Stimulated activated naive B cell treated with anti-CD40 and anti-IgM and Interleukin-4, amounts not matched to agents 10 μg/mL and 1 μg/mL and 100 μg/mL, for 72 hours (primary cell): ENCODE data around the gene SATB1.

ENCODE experiments used
- ATAC-seq, 2 donors: fragments of 150-1000 bp; cut with Tn5 transposase; replicated peaks; 2 replicates each; pipeline ENCODE4 v1.10.0; 2021; ENCODE audit warnings: moderate library complexity in 1 of 2
- DNase-seq: peaks from one replicate; pipeline ENCODE4 v3.0.0; 2021
- H3K27ac Mint-ChIP-seq: one replicate; pipeline ENCODE4 v1.8.0; 2022; ENCODE audit warnings: mild to moderate bottlenecking, mixed read lengths
- H3K27me3 Mint-ChIP-seq, 2 donors: one replicate each; pipeline ENCODE4 v1.8.0; 2022; ENCODE audit warnings: mixed read lengths in 2 of 2
- H3K36me3 Mint-ChIP-seq, 2 donors: one replicate each; pipeline ENCODE4 v1.8.0; 2022; ENCODE audit warnings: mixed read lengths in 2 of 2, mild to moderate bottlenecking in 1 of 2
- H3K4me1 Mint-ChIP-seq, 2 donors: one replicate each; pipeline ENCODE4 v1.8.0; 2022; ENCODE audit warnings: mixed read lengths in 2 of 2, mild to moderate bottlenecking in 1 of 2
- H3K4me3 Mint-ChIP-seq, 2 donors: one replicate each; pipeline ENCODE4 v1.8.0; 2022; ENCODE audit warnings: mild to moderate bottlenecking in 2 of 2, mixed read lengths in 2 of 2, moderate library complexity in 1 of 2
- H3K9me3 Mint-ChIP-seq, 2 donors: one replicate each; pipeline ENCODE4 v1.8.0; 2022; ENCODE audit warnings: mixed read lengths in 2 of 2, mild to moderate bottlenecking in 1 of 2

SATB1 gene

DNA sequence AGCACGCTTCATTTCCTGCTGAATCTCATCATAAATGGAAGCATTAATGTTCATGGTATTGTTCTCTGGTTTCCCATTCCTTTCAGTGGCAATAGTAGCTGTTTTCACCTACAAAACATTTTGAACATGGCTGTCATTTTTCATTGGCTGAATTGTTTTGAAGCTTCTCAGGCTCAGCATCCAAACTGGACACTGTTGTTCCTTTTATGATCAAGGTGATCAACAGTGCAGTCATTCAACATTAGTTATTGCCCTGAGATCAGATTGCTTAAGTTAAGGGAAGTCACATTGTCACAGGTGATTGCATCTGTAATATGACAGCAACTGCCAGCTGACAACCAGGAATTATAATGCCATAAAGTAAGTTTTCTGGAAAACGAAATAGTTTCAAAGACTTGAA, 46.9 kb downstream of the SATB1 start:
- H3K9me3 Mint-ChIP-seq, result no peaks in the 10 kb centered on the region
- no peak overlapping the region for H3K27ac Mint-ChIP-seq
- peaks cover 17 to 32% of the 10 kb centered on the region in 2 donors for H3K36me3 Mint-ChIP-seq
- H3K4me1 Mint-ChIP-seq, result peaks cover 3 to 8% of the 10 kb centered on the region in 2 donors
- ATAC-seq (no peak), DNase-seq (no peak)
- H3K4me3 Mint-ChIP-seq, result no peak overlapping the region
- no peaks in the 10 kb centered on the region for H3K27me3 Mint-ChIP-seq

GRCh38 chr3:18376682-18377081, 48.5 kb downstream of the SATB1 start:
- Mint-ChIP-seq H3K9me3 (no peaks in the 10 kb centered on the region), H3K36me3 (peaks cover 21 to 31% of the 10 kb centered on the region in 2 donors), H3K4me1 (peaks cover 4 to 9% of the 10 kb centered on the region in 2 donors), H3K4me3 (no peak overlapping the region), H3K27me3 (no peaks in the 10 kb centered on the region), H3K27ac (no peak overlapping the region)
- ATAC-seq (no peak), DNase-seq (no peak)

GRCh38 chr3:18372786-18373405, 52.2 kb downstream of the SATB1 start:
- no peak for DNase-seq
- Mint-ChIP-seq H3K36me3 (peaks cover 25 to 40% of the 10 kb centered on the region in 2 donors), H3K4me3 (no peak overlapping the region)

GRCh38 chr3:18370672-18371071, 54.5 kb downstream of the SATB1 start:
- ATAC-seq (no peak), DNase-seq (no peak)
- Mint-ChIP-seq H3K9me3 (no peaks in the 10 kb centered on the region), H3K27ac (no peak overlapping the region), H3K4me1 (peaks cover 4 to 19% of the 10 kb centered on the region in 2 donors), H3K36me3 (peaks cover 24 to 41% of the 10 kb centered on the region in 2 donors), H3K4me3 (no peak overlapping the region), H3K27me3 (no peaks in the 10 kb centered on the region)

More at GRCh38 chr3:18372786-18373405, 52.2 kb downstream of the SATB1 start:
- Mint-ChIP-seq H3K4me1 (peaks cover 5 to 19% of the 10 kb centered on the region in 2 donors), H3K9me3 (no peaks in the 10 kb centered on the region), H3K27ac (no peak overlapping the region), H3K27me3 (no peaks in the 10 kb centered on the region)
- ATAC-seq, result no peak

- Mint-ChIP-seq H3K4me1 (peaks cover 2 to 19% of the 10 kb centered on the region in 2 donors), H3K4me3 (peak overlapping the region in 1 of 2 donors; percentile 64), H3K9me3 (no peaks in the 10 kb centered on the region), H3K36me3 (peaks cover 24 to 38% of the 10 kb centered on the region in 2 donors), H3K27me3 (no peaks in the 10 kb centered on the region), H3K27ac (no peak overlapping the region)
- DNase-seq (no peak), ATAC-seq (no peak)
Measured at GRCh38 chr3:18369551-18370185, 55.5 kb downstream of the SATB1 start.

- Mint-ChIP-seq H3K4me3 (no peak overlapping the region), H3K36me3 (peaks cover 17 to 30% of the 10 kb centered on the region in 2 donors), H3K27me3 (no peaks in the 10 kb centered on the region), H3K9me3 (no peaks in the 10 kb centered on the region), H3K4me1 (peaks cover 2 to 10% of the 10 kb centered on the region in 2 donors), H3K27ac (no peak overlapping the region)
- no peak for ATAC-seq
- DNase-seq, result no peak
Measured at GRCh38 chr3:18366258-18366657, 58.9 kb downstream of the SATB1 start.

DNA sequence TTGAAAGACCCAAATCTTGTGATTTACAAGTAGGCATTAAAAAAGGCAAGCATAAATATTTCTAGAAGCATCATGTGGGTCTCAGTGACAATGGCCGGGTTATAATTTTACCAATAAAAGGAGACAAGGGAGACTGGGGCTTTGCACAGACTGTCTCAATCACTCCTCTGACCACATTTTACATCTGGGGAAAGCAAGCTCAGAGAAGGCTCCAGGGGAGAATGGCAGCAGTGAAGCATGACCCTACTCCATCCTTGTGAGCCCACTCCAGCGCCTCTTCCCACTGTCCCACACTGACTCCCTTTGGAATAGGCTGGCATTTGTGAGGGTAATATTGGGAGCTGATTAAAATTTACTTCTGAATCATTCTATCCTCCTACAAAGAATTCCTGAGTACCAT, 61.8 kb downstream of the SATB1 start:
- Mint-ChIP-seq H3K27me3 (no peaks in the 10 kb centered on the region), H3K27ac (no peak overlapping the region), H3K4me3 (no peak overlapping the region), H3K4me1 (no peaks in the 10 kb centered on the region), H3K36me3 (peaks cover 18 to 37% of the 10 kb centered on the region in 2 donors), H3K9me3 (no peaks in the 10 kb centered on the region)
- DNase-seq (no peak), ATAC-seq (no peak)

DNA sequence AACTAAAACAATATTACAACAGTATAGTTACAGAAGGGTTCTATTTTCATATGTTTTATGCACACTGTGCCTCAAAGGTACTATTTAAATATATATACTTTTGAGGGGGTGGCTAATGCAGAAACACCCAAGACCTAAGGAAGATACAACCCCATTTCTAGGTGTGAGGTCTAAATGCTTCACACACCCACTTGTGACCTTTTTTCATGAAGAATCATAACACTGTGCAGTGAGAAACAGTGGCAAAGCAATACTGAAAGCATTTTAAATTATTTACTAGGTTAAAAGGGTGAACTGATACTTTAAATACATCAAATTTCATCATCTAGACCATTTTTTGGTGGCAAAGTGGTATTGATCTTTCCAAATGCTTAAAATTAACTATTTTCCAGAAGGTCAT, 67.4 kb downstream of the SATB1 start:
- no peak for DNase-seq
- H3K36me3 Mint-ChIP-seq, result peaks cover 6 to 26% of the 10 kb centered on the region in 2 donors
- no peaks in the 10 kb centered on the region for H3K4me1 Mint-ChIP-seq
- no peak overlapping the region for H3K4me3 Mint-ChIP-seq
- H3K9me3 Mint-ChIP-seq, result no peaks in the 10 kb centered on the region
- ATAC-seq, result no peak
- H3K27ac Mint-ChIP-seq, result no peak overlapping the region
- H3K27me3 Mint-ChIP-seq, result no peaks in the 10 kb centered on the region

GRCh38 chr3:18355832-18356231, 69.3 kb downstream of the SATB1 start:
- H3K27ac Mint-ChIP-seq, result no peak overlapping the region
- H3K9me3 Mint-ChIP-seq, result no peaks in the 10 kb centered on the region
- no peak overlapping the region for H3K4me3 Mint-ChIP-seq
- DNase-seq (no peak), ATAC-seq (no peak)
- no peaks in the 10 kb centered on the region for H3K4me1 Mint-ChIP-seq
- peaks cover 15 to 28% of the 10 kb centered on the region in 2 donors for H3K36me3 Mint-ChIP-seq
- no peaks in the 10 kb centered on the region for H3K27me3 Mint-ChIP-seq

DNA sequence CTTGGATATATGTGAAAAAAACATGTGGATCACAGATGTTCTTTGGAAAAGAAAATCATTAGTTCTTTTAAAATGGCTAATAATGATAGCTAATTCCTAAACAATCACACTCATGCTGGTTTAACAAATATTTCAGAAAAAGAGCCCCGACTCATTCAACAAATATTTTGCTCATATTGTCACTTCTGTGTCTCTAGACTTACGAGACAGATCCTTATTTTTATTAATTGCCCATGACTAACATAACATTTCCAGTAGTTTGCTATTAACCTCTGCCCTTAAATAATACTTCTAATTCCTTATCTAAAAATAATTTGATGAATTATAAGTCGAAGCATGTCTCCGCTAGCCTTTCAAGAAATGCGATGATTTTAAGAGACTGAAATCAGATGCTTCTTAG, 70.4 kb downstream of the SATB1 start:
- H3K4me1 Mint-ChIP-seq, result peaks cover under 1 to 6% of the 10 kb centered on the region in 2 donors
- H3K9me3 Mint-ChIP-seq, result no peaks in the 10 kb centered on the region
- no peak for DNase-seq
- peaks cover 10 to 22% of the 10 kb centered on the region in 2 donors for H3K36me3 Mint-ChIP-seq
- H3K27ac Mint-ChIP-seq, result no peak overlapping the region
- no peak overlapping the region for H3K4me3 Mint-ChIP-seq
- H3K27me3 Mint-ChIP-seq, result no peaks in the 10 kb centered on the region
- no peak for ATAC-seq

GRCh38 chr3:18351823-18352744, 73.1 kb downstream of the SATB1 start:
- ATAC-seq, result no peak
- Mint-ChIP-seq H3K27ac (peak overlapping the region; percentile 47), H3K4me3 (no peak overlapping the region), H3K27me3 (no peaks in the 10 kb centered on the region), H3K9me3 (no peaks in the 10 kb centered on the region), H3K4me1 (peaks cover 3 to 12% of the 10 kb centered on the region in 2 donors), H3K36me3 (peaks cover 15 to 25% of the 10 kb centered on the region in 2 donors)
- no peak for DNase-seq

DNA sequence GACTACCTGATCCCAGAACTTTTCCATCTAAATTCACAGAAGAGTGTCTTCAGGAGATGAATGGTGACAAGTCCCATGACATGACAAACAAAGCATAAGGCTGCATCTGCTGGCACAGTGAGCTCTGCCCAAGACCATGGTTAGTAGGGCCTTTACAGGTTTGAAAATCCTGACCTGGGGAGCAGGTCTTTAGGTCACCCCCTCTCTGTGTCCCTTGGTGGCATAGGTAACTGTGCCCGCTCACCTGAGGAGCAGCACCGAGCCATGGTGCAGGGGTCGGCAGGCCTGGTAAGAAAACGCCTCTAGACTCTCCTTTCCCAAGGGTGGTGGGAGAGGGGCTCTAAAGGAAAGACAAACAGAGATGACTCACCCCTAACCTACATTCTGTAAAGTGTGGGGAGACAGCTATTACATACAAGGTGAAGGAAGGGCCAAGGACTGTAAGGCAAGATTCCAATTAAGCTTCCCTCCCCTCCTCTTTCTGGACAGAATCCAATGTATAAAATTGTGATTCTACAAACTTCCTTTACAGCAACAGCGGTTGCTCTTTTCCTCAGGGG, 74.0 kb downstream of the SATB1 start:
- Mint-ChIP-seq H3K27ac (no peak overlapping the region), H3K4me1 (peaks cover 3 to 12% of the 10 kb centered on the region in 2 donors), H3K36me3 (peaks cover 15 to 29% of the 10 kb centered on the region in 2 donors), H3K4me3 (no peak overlapping the region), H3K9me3 (no peaks in the 10 kb centered on the region), H3K27me3 (no peaks in the 10 kb centered on the region)
- ATAC-seq (no peak), DNase-seq (no peak)

DNA sequence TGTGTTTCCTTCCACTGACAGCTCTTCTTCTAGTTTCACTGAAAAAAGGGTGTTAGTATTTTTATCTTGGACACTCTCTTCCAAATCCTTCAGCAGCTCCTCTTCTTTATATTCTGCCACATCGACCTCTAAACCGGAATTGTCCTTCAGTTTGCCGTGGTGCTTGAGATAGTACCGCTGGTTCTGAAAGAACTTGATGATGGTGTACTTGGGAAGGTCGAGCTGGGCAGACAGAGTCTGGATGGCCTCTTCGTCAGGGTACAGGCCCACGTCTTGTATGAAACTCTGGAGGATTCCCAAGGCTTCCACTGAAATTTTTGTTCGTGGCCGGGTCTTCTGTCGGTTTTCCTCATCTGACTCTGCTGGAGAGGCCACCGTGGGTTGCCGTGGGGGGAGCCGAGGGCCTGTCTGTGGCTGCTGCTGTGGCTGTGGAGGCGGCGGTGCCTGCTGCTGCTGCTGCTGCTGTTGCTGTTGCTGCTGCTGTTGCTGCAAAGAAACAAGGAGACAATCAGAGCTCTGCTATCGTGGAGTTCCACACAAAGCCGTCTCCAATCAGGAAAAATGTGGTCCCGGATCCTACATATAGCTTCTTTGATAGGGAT, 75.8 kb downstream of the SATB1 start:
- H3K4me3 Mint-ChIP-seq, result no peak overlapping the region
- no peak for ATAC-seq
- H3K27ac Mint-ChIP-seq, result no peak overlapping the region
- H3K36me3 Mint-ChIP-seq, result peaks cover 15 to 30% of the 10 kb centered on the region in 2 donors
- no peaks in the 10 kb centered on the region for H3K9me3 Mint-ChIP-seq
- no peaks in the 10 kb centered on the region for H3K27me3 Mint-ChIP-seq
- H3K4me1 Mint-ChIP-seq, result peaks cover 3 to 12% of the 10 kb centered on the region in 2 donors
- DNase-seq, result no peak

GRCh38 chr3:18346097-18346496, 79.0 kb downstream of the SATB1 start:
- Mint-ChIP-seq H3K27ac (no peak overlapping the region), H3K9me3 (no peaks in the 10 kb centered on the region), H3K4me1 (peaks cover 3 to 12% of the 10 kb centered on the region in 2 donors), H3K4me3 (no peak overlapping the region), H3K27me3 (no peaks in the 10 kb centered on the region), H3K36me3 (peaks cover 9 to 18% of the 10 kb centered on the region in 2 donors)
- ATAC-seq (no peak), DNase-seq (no peak)
